Stimulated activated CD8-positive, alpha-beta memory T cell treated with anti-CD3 and anti-CD28 coated beads, Interleukin-12 subunit alpha, Interleukin-12 subunit beta, amount 100 ng/mL, for 24 hours (primary cell): ENCODE data around the gene AMDHD2.
"Not testable (repeated sequence)": the region's sequence is repeated elsewhere in the genome, so short reads cannot be mapped to it uniquely, and the experiment has no call there.

Experiments
- DNase-seq: peaks from one replicate; pipeline ENCODE4 v3.0.0-alpha.2; 2020; ENCODE audit errors: extremely low read depth

Gene AMDHD2

DNA sequence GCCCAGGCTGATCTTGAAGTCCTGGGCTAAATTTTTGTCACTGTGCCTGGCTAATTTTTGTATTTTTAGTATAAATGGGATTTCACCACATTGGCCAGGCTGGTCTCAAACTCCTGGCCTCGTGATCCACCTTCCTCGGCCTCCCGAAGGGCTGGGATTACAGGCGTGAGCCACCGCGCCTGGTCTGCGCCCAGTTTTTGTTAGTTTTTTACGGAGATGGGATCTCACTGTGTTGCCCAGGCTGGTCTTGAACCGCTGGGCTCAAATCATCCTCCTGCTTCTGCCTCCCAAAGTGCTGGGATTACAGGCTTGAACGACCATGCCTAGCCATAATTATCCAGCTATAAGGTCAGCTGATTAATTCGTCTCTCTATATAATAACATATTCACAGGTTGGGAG, 13.7 kb downstream of the AMDHD2 start:
- no peak for DNase-seq

DNA sequence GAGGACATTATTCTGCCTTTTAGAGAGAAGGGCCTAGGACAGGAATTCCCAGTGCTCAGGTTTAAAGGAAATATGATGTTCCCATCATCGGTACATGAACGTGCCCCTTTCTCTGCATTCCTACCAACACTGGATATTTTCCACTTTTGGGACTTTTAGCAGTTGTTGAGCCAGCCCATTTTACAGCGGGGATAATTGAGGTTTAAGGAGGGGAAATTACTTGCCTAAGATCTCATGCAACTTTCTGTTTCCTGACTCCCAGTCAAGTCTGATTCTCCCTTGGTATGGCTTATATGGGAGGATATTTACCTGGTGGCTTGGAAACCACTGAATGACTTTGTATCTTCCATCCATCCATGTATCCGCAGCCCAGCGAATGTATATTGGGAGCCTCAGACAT, 14.2 kb downstream of the AMDHD2 start:
- DNase-seq = not testable (repeated sequence)

DNA sequence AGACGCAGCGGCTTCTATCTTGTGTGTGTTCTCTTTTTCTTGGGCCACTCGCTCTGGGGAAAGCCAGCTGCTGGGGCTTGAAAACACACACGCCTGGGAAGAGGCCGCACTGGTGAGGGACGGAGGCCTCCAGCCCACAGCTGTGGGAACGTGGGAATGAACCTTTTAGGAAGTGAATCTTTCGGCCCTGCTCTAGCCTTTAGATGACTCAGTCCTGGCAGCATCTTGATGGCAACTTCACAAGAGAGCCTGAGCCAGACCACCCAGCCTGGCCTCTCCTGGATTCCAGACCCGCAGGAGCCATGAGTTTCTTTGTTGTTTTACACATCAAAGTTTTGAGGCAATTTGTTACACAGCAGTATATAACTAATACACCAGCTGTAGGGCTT, 15.4 kb downstream of the AMDHD2 start:
- DNase-seq = no peak

DNA sequence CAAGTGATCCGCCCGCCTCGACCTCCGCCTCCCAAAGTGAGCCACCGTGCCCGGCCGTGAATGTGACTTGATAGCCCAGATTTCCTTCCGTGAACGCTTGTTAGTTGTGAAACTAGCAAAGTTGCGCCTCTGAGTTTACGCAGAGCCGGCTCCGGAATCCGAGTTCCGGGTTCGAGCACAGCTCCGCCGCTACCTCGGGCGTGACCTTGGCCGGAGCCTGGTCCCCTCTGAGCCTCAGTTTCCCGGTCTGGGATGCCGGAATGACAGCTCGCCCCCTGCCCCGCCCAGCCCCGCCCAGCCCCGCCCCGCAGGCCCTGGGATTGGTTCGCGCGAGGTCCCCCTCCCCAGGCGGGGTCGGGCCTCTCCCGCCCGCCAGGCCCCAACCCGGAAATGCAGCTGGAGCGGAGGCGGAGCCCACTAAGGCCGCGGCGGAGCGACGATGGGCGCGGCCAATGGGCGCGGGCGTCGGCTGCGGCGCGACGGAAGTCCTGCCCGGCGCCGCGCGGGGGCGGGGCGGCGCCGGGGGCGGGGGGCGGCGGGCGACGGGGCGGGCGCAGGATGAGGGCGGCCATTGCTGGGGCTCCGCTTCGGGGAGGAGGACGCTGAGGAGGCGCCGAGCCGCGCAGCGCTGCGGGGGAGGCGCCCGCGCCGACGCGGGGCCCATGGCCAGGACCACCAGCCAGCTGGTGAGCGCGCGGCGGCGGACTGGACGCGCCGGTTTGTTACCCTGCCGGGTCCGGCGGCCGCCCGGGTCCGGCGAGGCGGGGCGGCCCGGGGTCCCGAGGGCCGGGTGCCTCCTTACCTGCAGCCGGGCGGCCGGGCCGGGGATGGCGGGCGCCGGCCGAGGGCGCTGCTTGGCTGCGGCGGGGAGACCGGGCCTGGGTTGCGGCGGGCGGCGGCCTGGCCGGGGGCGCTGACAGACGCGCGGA, 17.5 kb downstream of the AMDHD2 start, which contains the start of gene PDPK1:
TSS of gene PDPK1 (plus strand) at position 571 of the 929 bp plus-strand sequence. CDS start at position 663, 92 bp downstream.
- DNase-seq = peak; percentile 77

DNA sequence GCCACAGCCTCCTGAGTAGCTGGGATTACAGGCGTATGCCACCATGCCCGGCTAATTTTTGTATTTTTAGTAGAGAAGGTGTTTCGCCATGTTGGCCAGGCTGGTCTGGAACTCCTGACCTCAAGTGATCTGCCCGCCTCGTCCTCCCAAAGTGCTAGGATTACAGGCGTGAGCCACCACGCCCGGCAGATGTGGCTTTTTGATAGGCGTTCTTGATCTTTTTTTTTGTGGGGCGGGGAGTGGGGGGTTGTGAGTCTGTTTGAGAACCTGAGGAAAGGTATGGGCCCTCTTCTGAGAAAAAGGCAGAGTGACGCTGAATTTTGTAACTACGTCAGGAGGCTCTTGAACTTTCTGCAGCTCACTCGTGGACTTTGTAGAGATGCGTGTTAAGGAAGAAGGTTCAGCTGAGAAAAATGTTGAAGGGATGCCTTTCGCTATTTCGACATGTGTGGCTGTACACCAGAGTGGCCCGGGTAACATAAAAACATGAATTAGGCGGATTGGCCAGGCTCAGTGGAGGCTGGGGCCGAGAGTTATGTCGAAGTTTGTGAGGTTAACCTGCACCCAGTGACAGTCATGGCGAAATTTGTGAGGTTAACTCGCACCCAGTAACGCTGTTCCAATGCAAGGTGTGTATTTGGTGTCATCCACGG, 19.1 kb downstream of the AMDHD2 start:
- not testable (repeated sequence) for DNase-seq

DNA sequence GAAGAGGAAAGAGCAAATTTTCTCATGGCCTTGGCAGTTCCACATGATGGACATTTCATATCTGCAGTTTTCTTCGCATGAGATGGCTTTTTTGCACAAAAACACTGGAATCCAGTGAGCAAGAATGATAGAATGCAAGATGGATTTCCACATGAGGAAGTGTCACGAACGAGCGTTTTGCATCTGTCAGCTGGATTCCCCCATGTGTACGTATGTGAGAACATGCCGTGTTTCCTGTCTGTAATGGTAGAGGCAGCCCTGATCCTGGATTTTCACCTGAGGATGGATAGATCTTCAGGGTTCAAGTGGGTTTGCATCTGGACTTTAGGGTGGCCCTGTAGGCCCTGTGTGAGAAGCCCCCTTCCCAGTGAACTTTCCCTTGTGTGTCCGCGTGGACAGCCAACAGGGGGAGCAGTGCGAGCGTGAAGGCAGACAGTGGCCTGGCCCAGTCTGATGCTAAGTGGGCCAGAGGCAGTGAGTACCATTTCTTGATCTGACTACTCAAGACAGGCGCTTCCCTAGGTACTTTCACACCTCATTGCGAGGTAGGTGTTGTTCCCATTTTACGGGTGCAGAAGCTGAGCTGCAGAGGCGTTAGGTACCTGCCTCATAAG, 19.8 kb downstream of the AMDHD2 start:
- not testable (repeated sequence) for DNase-seq

DNA sequence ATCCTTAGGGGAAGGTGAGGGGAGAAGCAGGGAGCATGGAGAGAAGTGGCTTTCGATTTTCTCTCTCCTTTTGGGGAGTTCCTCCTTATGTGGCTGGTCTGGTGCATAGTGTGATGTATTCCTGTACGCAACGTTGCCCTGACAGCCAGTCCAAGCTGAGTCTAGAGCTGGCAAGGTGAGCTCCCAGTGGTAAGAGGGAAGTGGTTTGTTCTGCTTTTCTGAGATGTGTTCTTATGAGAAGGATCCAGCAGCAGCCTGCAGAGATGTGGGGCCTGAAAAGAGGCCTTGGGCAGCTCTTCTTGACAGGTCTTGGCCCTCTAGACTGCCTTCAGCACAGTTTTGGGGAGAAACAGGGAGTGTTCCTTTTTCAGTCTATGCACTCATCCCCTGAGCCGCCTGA, 20.7 kb downstream of the AMDHD2 start:
- not testable (repeated sequence) for DNase-seq

DNA sequence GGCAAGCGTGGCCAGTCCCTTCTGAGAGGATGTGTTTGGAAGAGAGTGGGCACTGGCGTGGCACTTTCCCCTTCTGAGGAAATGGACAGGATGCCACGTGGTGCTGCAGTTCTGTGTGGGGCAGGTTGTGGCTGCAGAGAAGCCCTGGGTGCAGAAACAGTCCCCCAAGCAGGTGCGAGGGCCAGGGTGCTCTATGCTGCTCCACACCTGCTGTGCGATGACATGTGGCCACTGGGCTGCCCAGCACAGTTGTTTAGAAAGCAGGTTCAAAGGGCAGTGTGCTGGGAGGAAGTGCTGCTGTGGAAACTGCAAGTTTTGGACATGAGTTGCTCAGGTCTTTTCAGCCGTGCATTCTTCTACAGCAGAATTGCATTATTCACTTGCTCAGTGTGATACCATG, 21.2 kb downstream of the AMDHD2 start:
- DNase-seq = not testable (repeated sequence)

DNA sequence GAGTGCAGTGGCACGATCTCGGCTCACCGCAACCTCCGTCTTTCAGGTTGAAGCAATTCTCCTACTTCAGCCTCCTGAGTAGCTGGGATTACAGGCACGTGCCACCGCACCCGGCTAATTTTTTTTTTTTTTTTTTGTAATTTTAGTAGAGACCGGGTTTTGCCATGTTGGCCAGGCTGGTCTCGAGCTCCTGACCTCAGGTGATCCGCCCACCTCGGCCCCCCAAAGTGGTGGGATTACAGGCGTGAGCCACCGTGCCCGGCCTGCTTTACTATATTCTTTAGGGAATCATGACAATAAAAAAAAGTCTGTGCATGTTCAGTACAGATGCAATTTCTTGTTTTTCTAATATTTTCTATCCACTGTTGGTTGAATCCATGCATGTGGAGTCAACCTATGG, 23.6 kb downstream of the AMDHD2 start:
- DNase-seq = not testable (repeated sequence)

DNA sequence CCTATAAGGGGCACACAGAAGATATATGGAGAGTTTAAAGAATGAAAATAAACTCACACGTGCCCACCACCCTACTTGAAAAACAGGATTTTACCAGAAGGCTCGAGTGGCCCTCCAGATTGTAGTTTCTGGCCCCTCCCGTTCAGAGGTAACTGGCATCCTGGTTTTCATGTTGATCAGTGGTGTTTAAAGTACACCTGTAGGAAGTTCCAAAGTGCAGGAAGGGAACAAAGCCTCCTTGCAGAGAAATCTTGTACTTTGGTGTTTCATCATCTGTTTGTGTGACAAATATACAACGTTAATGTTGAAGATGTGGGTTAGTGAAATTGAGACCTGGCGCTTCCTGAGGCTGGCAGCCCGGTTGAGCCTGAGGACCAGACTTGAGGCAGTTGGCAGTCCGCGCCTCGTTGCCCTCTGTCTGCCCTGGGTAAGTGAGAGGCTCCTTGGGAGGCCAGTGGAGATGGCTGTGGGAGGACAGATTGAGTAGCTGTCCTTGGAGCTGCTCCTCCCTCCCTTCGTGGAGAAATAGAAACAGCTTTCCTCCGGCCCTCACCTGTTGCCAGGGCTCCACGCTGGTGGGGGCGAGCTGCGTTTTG, 30.2 kb downstream of the AMDHD2 start:
- not testable (repeated sequence) for DNase-seq

DNA sequence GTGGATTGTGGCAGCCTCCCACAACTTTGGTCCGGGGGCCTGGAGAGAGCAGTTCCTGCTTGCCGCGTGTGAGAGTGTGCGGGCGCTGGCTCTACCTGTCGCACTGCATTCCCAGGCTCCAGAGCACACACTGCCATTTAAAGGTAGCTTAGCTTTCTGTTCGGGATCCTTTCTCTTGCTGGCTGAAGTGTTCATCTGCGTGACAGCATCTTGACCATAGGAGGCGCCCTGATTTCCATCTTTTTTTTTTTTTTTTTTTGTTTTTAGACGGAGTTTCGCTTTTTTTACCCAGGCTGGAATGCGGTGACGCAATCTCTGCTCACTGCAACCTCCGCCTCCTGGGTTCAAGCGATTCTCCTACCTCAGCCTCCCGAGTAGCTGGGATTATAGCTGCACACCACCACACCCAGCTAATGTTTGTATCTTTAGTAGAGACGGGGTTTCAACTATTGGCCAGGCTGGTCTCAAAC, 31.3 kb downstream of the AMDHD2 start:
- DNase-seq = not testable (repeated sequence)

DNA sequence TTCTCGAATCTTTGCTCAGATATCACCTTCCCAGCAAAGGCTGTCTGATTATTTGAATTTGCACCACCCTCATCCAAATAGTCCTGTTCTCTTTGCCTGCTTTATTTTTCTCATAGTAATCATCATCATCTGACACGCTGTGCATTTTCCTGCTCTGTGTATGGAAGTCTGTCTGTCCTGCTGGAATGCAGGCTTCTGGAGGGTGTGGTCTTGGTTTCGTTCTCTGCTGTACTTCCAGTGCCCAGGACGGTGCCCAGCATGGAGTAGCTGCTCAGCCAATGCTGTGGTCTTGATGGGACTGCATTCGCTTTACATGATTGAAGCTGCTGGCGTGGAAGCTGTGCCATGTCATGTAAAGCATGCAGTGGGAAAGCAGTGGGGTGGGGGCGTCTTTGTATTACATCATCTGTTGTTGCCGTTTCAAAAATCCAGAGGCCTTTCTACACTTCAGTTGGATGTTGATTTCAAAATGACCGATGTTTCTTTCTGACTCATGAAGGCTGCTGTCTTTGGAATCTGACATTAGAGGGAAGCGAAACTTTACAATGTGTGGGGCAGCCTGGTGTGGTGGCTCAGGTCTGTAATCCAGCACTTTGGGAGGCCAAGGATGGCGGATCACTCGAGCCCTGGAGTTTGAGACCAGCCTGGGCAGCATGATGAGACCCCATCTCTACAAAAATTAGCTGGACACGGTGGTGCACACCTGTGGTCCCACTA, 34.7 kb downstream of the AMDHD2 start:
- DNase-seq = not testable (repeated sequence)

DNA sequence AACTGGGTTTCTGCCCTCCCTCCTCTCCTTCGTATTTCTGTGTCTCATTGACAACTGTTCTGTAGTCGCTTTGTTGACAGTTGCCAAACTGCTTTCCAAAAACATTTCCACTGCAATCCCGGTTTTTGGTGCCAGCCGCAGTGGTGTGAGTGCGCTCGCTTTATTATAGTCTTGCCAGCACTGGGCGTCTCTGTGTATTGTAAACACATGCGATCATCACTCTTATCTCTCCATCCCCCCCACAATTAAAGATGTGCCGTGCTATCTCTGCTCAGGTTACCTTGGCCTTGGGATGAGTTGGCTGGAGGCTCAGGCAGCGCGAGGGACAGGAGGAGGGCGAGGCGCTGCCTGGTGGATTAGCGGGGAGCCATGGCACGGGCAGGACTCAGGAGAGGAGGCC, 37.0 kb downstream of the AMDHD2 start:
- not testable (repeated sequence) for DNase-seq

DNA sequence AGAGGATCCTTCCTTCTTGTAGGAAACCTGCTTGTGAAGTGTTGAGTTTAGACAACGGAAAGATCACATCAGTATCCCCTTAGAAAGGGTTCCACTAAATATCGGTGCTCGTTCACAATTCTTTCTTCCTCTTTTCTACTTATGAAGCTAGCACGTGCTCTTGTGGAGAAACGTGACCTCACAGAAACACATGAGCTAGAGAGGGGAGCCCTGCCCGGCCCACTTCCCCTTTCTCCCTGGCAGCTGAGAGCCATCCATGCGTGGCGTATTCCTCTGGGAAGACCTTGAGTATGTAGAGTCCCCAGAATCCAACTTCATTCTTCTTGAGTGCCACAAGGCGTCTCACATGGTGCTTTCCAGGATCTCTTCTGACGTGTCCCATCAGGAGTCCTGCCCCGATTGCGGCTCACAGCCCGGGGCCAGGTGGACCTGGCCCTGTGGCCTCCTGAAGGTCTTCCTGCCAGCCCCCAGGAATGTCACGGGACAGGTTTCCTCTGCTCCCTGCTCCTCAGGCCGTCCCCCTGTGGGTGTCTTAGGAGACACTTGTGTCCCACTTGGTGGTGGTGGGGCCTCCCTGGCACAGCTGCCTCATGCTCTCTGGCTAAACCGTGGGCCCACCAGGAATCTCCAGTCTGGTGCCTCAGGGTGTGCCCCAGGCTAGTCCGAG, 40.1 kb downstream of the AMDHD2 start:
- DNase-seq = not testable (repeated sequence)

DNA sequence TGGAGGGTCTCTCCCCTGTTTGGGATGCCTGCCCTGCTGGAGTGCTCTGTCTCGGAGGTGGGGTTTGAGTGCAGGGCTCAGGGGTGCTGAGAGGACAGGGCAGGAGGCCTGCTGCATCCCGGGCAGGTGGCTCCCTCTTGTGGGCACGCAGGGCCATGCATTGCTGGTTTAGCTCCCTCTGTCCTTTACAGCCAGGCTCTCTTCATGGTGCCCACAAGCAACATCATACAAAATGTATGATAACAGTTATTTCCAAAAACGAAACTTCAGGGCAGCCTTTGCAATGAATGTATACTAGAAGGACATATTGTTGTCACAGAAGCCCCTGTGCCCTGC, 40.6 kb downstream of the AMDHD2 start:
- DNase-seq = not testable (repeated sequence)

DNA sequence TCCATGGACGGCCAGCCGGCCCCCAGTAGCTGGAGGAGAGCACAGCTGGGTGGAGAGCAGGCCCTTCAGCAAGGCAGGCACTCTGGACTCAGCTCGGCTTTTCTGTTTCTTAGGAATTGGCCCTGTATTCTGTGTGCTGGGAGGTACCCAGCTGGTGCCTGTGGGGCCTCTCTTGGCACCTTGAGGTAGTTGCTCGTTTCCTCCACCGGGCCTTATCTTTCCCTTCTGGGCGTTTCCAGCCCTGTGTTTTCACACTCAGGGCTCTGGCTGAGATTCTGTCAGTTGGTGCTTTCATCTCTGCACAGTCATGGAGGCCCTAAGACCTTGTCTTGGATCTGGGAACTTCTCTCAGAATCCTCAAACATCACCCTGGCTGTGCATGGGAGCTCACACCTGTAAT, 47.3 kb downstream of the AMDHD2 start:
- not testable (repeated sequence) for DNase-seq

DNA sequence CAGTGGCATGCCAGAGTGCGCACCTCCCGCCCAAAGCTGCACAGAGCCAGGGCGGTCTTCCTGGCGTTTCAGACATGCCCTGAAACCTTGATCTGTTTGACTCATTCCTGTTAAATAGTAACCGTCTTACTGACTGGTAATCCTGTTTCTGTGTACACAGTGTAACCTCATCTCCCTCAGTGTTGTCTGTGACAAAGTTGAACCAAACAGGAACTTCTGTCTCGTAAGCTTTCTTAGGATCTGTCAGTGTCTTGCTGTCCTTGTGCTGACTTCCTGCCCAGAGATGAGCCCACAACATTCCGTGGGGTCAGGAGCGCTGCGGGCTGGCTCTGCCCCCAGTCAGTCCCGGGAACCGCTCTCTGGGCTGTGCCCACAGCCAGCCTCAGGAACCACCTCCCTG, 48.4 kb downstream of the AMDHD2 start:
- not testable (repeated sequence) for DNase-seq

DNA sequence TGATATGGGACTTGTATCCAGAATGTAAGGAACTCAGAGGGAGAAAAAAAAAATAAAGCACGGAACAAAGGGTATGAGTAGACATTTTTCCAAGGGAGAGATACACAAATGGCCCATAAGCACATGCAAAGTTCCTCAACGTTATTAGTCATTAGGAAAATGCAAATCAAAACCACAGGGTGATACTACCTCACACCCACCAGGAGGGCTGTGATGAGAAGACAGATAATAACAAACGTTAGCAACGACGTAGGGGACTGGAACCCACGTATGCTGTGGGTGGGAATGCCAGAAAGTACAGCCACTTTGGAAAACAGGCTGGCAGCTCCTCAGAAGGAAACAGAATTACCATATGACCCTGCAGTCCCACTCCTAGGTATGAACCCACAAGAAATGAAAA, 52.5 kb downstream of the AMDHD2 start:
- DNase-seq = not testable (repeated sequence)

DNA sequence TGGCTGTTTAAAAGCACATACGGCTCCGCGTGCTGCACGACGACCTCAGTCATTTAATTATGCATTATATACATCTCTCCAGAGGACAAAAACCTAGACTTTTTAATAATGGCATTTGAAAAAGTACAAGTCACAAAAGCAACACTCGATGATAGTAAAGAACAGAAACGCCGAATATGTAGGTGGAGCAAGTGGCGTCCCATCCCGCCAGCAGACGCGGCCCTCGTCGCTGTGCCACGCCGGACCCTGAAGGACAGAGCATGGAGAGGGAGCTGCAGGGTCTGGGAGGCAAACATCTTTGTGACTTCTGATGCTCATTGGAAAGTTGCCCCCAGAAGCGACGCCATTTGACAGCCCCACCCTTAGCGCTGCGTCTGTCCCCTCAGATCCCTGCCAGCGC, 55.7 kb downstream of the AMDHD2 start:
- not testable (repeated sequence) for DNase-seq

DNA sequence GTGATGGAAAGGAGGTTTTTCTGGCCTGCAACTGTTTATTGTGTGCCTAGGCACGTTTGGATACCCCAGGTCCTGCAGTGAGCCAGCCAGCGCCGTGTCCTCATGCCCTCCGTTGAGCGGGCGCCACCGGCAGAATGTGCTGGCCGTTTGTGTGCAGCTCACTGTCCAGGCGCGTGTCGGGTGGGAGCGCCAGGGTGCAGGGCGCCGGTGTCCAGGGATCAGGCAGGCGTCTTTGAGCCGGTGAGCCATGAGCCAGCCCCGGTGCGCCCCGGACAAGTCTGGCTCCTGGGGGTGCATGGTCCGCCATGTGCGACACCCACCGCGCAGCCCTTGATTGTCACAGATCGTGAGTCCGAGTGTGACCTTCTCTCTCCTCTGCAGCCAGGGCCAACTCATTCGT, 56.9 kb downstream of the AMDHD2 start:
- not testable (repeated sequence) for DNase-seq

DNA sequence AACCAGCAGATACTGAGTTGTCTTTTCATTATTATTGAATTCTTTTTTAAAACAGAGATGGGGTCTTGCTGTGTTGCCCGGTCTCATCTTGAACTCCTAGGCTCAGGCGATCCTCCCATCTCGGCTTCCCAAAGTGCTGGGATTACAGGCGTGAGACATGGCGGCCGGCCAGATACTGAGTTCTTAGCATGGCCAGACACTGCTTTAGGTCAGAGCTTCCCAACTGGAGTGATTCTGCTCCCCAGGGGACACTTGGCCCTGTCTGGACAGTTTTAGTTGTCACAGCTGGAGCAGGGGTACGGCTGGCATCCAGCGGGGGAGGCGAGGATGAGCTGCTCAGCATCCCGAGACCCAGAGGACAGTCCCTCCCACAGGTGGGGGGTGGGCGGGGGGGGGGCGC, 58.7 kb downstream of the AMDHD2 start:
- DNase-seq = not testable (repeated sequence)
